ENCODE measurements around the gene TOLLIP.
A peak's percentile ranks its signal among the peaks of the same experiment; 100 is the strongest.

The TOLLIP gene

DNA sequence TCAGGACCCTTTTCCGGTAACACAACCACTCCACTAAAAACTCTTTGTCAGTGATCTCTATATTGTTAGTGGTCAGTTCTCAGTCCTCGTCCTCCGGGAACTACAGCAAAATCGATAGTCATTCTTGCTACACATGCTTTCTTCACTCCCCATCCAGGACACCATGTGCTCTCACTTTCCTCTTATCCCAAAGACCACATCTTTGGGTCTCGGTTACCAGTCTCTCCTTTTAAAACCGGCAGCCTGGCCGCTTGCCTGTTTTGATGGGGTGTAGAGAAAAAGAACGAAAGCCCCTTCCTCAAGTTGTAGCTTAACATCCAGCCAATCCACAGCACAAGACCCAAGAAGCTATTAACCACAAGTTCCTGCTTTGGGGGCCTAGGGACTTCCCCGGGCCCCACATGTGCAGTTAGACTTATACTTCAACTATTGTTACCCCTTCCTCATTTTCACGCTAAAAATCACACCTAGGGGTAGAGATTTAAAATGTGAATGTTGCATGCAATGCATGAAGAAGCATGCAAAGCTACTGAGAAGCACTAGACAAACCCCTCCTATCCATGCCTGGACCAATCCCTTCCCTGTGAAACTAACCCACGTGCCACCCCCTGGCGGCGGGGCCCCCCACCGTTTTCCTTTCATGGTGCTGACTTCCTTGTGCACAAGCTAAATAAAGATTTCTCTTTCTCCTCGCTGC is 1.5 kb upstream of the TOLLIP start:
- DNase-seq (ENCODE audit: low read depth in 2 of 2), result peak; percentile 43 to 45

- no peak for DNase-seq (ENCODE audit: low read depth in 2 of 2)
Measured at GRCh38 chr11:1310318-1310687, 871 bp upstream of the TOLLIP start.

DNA sequence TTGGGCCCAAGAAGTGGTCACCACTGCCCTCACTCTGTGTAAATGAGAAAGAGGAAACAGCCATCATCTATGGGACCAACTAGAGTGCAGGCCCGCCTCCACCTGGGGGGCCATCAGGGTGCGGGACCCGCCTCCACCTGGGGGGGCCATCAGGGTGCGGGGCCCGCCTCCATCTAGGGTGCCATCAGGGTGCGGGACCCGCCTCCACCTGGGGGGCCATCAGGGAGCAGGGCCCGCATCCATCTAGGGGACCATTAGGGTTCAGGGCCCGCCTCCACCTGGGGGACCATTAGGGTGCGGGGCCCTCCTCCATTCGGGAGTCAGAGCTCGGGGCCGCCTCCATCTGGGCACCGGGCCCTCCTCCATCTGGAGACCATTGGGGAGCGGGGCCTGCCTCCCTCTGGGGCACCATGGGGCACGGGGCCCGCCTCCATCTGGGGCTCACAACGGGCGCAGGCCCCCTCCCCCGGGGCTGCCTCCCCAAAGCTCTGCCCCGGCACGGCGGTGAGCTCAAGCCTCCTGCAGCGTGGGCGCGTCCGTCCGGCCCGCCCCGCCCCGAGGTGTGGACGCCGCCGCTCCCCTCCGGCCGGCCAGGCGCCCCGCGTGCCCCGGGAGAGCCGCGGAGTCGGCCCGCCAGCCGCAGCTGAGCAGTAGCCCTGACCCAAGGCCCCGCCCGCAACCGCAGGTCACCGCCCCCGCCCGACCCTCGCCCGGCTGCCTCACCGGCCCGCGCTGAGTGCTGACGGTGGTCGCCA is 512 bp downstream of the TOLLIP start:
- DNase-seq (ENCODE audit: low read depth in 2 of 2), result no peak

DNA sequence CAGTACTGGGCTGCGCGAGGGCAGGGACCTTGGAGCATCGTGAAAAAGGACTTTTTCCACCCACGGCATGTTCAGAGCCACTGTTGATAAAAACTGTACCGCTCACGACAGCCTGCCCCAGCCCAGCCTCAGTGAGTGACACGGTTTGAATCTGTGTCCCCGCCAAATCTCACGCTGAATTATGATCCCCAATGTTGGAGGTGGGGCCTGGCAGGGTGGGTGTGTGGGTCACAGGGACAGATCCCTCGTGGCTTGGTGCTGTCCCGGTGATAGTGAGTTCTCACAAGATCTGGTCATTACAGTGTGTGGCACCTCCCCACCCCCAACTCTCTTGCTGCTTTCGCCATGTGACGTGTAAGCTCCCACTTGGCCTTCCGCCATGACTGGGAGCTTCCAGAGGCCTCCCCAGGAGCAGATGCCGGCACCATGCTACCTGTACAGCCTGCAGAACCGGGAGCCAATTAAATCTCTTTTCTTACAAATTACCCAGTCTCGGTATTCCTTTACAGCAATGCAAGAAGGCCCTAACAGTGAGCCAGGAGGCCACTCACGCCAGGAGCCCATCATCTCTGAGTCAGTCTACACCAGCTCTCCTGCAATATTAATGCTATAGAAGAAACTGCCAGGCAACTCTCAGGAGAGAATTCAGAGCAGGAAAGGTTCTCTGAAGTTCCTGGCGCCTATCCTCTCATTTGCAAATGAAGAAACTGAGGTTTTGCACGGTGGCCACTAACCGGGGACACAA is 1.3 kb downstream of the TOLLIP start:
- no peak for DNase-seq (ENCODE audit: low read depth in 2 of 2)

DNA sequence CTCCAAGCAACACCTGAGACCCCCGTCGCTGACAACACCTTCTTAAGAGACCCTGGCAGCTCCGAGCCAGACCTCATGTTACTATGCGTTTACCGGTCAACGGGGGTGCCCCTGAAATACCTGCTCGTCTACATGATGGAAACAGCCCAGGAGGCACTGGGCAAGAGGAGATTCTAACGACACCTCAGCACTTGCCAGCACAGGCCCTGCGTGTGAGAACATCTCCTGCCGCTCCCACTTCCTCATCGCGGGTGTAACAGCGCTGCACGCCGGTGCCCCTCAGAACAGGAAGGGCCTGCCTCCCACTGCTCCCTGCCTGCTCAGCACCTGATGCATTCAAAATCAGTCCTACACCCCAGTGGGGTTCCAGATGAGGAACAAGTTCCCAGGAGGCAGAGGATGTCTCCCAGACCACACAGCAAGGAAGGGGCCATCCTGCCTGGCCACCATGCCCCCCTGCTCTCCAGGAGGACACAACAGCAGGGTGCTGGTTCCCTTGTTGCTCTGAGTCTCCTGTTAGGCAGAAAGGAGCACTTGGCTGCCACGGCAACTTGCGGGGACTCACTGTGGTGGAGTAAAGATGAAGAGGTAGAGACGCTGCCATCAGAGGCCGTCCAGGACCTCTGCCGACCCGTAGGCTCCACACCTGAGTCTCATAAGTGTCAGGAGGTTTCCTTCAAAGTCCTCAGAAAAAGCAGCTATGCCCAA is 2.1 kb downstream of the TOLLIP start:
- DNase-seq (ENCODE audit: low read depth in 2 of 2), result no peak

DNA sequence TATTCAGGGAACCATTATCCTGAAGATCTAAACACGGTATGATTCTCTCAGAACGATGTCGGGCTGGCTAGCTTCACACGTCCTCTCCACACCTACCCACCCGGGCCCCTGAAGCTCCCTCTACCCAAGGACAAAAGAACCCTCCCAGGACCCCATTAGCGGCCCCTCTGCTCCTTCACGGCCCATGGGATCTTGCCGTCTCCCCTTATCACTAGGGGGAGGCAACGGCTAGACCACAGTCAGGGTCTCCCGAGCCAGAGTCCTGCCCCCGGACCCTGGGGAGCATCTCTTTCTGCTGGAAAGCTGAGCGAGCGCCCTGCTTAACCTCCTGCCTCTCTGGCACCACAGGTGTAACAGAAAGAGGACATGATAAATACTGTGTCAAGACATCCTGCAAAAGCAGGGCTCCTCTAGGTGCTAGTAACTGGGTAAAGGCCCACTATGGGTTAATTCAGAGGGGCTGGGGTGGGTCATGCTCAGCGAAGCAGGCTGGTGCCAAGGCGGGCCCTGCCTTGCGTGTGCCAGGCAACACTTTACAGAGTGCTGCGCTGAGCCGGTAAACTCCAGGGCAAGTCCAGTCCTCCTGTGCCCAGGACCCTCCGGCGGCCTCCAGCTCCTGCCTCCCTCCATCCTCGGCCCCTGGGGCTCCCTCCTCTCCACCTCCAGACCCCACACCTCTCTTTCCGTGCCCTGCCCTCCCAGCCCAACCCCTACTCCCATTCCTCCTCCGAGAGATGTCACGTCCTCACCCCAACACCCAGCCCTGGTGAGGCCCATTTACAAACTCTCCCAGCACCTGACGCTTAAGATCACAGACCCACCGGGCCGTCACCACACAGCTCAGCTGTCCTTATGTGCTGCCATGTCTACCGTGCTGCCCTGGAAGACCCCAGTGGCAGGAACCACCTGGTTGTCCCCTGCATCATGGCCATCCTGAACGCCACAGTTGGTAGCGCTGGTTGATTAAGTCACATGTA is 3.0 kb downstream of the TOLLIP start:
- DNase-seq (ENCODE audit: low read depth in 2 of 2), result no peak

DNA sequence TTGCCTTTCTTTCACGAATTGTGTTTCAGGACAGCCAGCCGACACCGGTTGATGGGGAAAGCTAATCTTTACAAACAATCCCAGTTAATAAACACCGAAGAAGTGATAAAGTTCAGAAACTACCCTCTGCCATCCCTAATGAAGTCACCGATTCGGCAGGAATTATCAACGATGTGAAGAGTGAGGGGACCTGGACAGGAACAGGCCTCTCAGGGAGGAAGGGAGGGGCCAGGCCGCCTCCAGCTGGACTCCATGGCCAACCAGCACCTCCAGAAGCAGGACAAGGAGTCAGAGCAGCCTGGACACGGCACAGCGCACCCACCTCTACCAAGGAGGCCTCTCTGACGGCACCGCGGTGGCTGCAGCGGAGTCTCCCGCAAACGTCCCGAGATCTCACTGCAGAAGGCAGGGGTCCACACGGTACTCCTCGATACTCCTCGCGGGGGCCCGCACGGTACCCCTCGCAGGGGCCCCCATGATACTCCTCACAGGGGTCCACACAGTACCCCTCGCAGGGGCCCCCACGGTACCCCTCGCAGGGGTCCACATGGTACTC is 3.9 kb downstream of the TOLLIP start:
- no peak for DNase-seq (ENCODE audit: low read depth in 2 of 2)

DNA sequence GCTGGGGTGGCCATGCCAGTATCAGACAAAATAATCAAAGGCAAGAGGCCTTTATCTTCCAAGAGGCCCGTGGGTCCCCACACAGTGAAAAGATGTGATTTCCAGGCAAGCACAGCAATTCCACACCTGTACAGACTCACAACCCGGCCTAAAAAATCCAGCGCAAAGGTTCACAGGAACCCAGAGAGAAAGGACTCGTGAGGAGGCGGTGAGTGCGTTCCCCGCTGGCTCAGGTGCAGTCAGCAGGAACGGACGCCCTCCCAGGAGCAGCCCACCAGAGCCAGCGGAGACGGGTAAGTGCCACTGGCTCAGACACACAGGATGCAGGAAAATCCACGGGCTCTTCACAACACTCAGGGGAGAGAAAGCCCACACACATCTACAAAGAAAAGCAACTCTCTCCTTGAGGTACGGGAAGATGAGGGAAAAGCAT is 4.4 kb downstream of the TOLLIP start:
- no peak for DNase-seq (ENCODE audit: low read depth in 2 of 2)

GRCh38 chr11:1304380-1304779 is 5.1 kb downstream of the TOLLIP start:
- no peak for DNase-seq (ENCODE audit: low read depth in 2 of 2)

DNA sequence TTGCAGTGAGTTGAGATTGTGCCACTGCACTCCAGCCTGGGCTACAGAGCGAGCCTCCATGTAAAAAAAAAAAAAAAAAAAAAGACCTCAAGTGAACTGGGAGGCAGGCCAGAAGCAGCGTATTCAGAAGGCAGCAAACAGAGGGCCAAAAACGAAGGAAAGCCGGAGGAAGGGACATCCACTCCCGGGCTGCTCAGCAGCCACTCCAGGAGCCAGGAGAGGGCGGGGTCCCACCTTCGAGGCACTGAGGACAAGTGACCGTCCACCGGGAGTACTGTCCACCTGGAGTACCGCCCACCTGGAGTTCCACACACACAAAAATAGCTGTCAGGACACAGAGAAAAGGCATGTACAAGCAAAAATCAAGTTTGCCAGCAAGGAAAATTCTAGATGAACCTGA is 5.5 kb downstream of the TOLLIP start:
- no peak for DNase-seq (ENCODE audit: low read depth in 2 of 2)

DNA sequence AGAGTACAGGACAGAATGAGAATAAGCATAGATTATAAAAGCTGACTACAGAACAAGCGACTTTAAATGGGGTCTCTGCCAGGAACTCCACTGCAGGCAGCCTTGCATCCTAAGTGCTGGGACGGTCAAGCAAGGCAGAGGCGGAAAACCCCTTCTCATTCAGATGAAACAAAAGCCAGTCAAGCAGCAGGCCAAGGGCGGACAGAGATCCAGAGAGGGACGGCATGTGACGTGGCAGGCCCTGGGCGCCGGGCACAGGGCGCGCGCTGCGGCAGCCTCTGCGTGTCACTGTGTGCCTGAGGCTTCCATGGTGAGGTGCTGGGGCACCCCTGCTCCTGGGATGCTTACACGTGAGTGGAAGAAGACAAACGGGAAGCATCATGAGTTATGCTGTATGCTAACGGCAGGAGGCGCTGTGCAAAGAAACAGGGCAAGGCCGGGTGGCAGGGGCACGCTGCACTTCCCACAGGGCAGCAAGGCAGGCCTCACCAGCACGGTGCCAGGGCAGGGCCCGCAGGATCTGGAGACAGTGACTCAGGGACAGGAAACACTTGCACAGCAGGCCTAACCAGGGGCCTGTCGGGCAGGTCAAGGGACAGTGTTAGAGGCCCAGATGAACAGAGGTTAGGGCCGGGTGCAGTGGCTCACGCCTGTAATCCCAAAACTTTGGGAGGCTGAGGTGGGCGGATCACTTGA is 6.2 kb downstream of the TOLLIP start:
- DNase-seq (ENCODE audit: low read depth in 2 of 2), result no peak

DNA sequence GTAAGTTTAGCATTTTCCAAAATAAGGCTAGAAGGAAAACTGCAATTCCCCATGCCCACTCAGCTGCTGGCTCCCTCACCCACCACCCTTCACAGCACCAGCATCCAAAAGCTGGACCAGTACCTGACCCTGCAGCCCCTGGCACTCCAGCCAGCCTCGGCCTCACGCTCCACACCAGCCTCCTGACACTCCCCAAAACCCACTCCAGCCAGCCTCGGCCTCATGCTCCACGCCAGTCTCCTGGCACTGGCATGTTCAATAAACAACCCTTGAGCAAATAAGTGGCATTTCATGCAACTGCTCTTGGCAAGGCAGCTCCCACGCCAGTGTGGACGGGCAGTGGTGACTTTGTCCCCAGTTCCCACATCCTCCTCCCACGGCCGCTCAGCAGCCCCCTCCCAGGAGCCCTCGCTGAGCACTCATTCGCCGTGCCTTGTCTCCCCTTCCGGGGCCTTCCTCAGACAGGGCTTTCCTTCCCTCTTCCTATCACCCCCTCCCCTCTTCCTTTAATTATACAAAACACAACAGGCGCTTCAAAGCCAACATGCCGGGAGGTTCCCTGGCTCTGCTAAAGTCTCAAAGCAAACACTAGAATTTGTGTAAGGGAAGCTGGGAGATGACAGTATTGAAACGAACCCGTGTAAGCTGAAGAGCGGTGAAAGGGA is 6.8 kb downstream of the TOLLIP start:
- no peak for DNase-seq (ENCODE audit: low read depth in 2 of 2)

- DNase-seq (ENCODE audit: low read depth in 2 of 2), result no peak
Measured at GRCh38 chr11:1302041-1302460, 7.4 kb downstream of the TOLLIP start.

DNA sequence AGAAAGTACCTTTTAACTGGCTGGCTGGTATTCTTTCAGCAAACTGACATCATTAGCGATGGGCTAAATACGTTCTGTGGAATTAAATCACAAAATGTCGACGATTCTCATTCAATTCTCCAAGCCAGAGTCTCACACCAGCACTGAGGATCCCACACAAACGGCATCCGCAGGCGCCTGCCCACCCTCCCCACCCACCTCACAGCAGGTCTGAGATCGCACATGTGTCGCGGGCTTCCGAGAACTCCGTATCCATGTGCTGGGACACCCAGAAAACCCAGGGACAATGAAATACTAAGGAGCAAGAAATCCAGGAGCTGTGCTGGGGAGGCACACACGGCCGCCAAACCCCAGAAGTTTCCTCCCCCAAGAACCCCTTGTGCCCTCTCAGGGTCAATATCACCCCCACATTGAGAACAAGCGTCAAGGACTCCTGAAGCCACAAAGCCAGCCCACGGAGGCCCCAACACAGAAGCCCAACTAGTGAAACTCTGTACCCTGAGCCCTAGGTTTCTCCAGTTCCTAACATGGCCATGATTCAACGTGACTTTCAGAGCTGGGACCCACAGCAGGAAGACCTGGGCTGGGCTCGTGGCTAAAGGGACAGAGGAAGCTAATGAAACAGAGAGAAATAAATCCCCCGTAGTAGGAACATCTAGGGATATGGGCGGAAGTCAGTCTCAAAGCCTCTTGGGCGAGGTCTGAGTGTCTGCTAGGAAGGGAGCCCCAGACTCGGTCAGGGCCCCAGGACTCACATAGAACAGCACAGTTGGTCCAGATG is 8.0 kb downstream of the TOLLIP start:
- no peak for DNase-seq (ENCODE audit: low read depth in 2 of 2)

DNA sequence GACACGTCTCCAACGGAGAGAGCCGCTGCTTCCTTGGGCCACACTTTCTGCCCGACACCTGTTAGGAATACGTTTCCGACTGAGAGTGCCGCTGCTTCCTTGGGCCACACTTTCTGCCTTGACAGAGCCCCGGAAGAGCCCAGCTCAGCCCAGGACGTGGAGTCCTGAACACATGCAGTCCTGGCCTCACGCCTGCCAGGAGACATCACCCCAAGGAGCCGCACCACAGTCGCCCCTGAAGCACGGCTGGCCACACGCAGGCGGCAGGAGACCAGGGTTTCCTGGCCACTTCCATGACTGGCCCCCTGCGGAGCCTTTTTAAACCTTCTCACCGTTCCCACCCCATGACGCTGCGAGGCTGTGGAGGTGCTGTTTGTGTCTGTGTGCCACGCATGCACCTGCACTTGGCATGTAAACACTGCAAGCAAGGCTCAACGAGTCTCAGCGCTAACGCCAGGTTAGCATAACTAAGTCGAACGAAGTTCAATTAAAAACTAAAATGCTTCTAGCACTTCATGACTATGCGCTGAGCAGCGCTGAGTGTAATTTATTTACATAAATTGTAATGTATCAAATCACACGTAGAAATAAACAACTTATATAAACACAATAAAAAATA is 8.8 kb downstream of the TOLLIP start:
- DNase-seq (ENCODE audit: low read depth in 2 of 2), result no peak

- DNase-seq (ENCODE audit: low read depth in 2 of 2), result no peak
Measured at GRCh38 chr11:1300121-1300520, 9.3 kb downstream of the TOLLIP start.

- no peak for DNase-seq (ENCODE audit: low read depth in 2 of 2)
Measured at GRCh38 chr11:1299621-1300020, 9.8 kb downstream of the TOLLIP start.
